Tibial artery (tissue), 4 donors: ENCODE data around the gene SNX4.

ENCODE experiments used
- DNase-seq, 2 donors: peaks; one replicate each; pipeline ENCODE4 v3.0.0-alpha.2; 2019
- H3K27ac ChIP-seq, 2 donors: fragments of 200-600 bp; sonication (generic) in 1 of 2; 1 replicate in 1 of 2; 2 replicates in 1 of 2; pipeline ENCODE4 v1.5.1; 2018 to 2019; ENCODE audit warnings: mild to moderate bottlenecking in 1 of 2
- H3K27me3 ChIP-seq, 2 donors: fragments of 200-600 bp; sonication (generic) in 1 of 2; one replicate each; pipeline versions ENCODE4 v1.5.1 to v1.6.0; 2016 to 2019
- H3K36me3 ChIP-seq, 3 donors: fragments of 200-600 bp; sonication (generic) in 2 of 3; one replicate each; pipeline ENCODE4 v1.5.1; 2016 to 2019; ENCODE audit warnings: mild to moderate bottlenecking in 2 of 3
- H3K4me1 ChIP-seq, 4 donors: fragments of 200-600 bp; sonication (generic) in 2 of 4; 1 replicate in 3 of 4; 2 replicates in 1 of 4; pipeline ENCODE4 v1.5.1; 2016 to 2019
- H3K4me3 ChIP-seq, 2 donors: fragments of 200-600 bp; sonication (generic) in 1 of 2; 1 replicate in 1 of 2; 2 replicates in 1 of 2; pipeline ENCODE4 v1.5.1; 2018 to 2019; ENCODE audit warnings: mild to moderate bottlenecking in 2 of 2
- H3K9me3 ChIP-seq, 3 donors: fragments of 200-600 bp; sonication (generic) in 1 of 3; one replicate each; pipeline ENCODE4 v1.5.1; 2016 to 2019
- CTCF ChIP-seq, 2 experiments: fragments of 200-600 bp in 1 of 2; fragments of 450-650 bp in 1 of 2; IDR thresholded peaks; one replicate each; pipeline ENCODE4 v1.5.1; 2017 to 2019; ENCODE audit warnings: antibody characterized with exemption in 2 of 2, mild to moderate bottlenecking in 1 of 2, moderate library complexity in 1 of 2
- intact Hi-C: fragments of 100-400 bp; cut with DNase I; formaldehyde crosslinking; loops from one replicate; pipeline ENCODE4 v1.15.0; 2023; ENCODE audit warnings: low total_unique reads

The SNX4 gene

DNA sequence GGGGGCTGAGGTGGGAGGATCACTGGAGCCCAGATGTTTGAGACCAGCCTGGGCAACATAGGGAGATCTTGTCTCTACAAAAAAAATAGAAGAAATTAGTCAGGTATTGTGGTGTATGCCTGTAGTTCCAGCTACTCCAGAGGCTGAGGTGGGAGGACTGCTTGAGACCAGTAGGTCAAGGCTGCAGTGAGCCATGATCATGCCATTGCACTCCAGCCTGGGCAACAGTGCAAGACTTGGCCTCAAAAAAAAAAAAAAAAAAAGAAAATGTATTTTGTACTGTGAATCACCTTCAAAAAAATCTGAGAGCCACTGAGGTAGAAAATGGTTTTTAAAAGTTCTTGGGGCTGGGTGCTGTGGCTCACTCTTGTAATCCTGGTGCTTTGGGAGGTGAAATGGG, 4.6 kb downstream of the SNX4 start:
- H3K36me3 ChIP-seq: peaks cover 5 to 22% (median 15%) of the 10 kb centered on the region in 3 donors
- no peak for DNase-seq
- H3K9me3 ChIP-seq: no peaks in the 10 kb centered on the region
- no peak overlapping the region for H3K4me3 ChIP-seq
- H3K27me3 ChIP-seq: no peaks in the 10 kb centered on the region
- intact Hi-C loops: no loop called here
- peaks cover 0 to 40% (median 16%) of the 10 kb centered on the region in 4 donors for H3K4me1 ChIP-seq
- no peak for TF ChIP-seq CTCF (IDR thresholded peaks at IDR 0.05)
- H3K27ac ChIP-seq: no peak overlapping the region

GRCh38 chr3:125513490-125514115, 6.4 kb downstream of the SNX4 start:
- DNase-seq: no peak

GRCh38 chr3:125512135-125512920, 7.7 kb downstream of the SNX4 start:
- Histone ChIP-seq H3K9me3 (no peaks in the 10 kb centered on the region), H3K27me3 (no peaks in the 10 kb centered on the region), H3K4me1 (peaks cover 0 to 16% (median 6%) of the 10 kb centered on the region in 4 donors), H3K4me3 (no peak overlapping the region), H3K27ac (no peak overlapping the region), H3K36me3 (peaks cover 9 to 40% (median 15%) of the 10 kb centered on the region in 3 donors)
- intact Hi-C loops: no loop called here
- TF ChIP-seq CTCF (IDR thresholded peaks at IDR 0.05): no peak
- no peak for DNase-seq

More at GRCh38 chr3:125513490-125514115, 6.4 kb downstream of the SNX4 start:
- H3K4me1 ChIP-seq: peaks cover 0 to 27% (median 9%) of the 10 kb centered on the region in 4 donors
- no peak overlapping the region for H3K4me3 ChIP-seq
- TF ChIP-seq CTCF (IDR thresholded peaks at IDR 0.05): no peak
- no peak overlapping the region for H3K27ac ChIP-seq
- intact Hi-C loops: no loop called here
- no peaks in the 10 kb centered on the region for H3K27me3 ChIP-seq
- no peaks in the 10 kb centered on the region for H3K9me3 ChIP-seq
- H3K36me3 ChIP-seq: peaks cover 5 to 27% (median 15%) of the 10 kb centered on the region in 3 donors

DNA sequence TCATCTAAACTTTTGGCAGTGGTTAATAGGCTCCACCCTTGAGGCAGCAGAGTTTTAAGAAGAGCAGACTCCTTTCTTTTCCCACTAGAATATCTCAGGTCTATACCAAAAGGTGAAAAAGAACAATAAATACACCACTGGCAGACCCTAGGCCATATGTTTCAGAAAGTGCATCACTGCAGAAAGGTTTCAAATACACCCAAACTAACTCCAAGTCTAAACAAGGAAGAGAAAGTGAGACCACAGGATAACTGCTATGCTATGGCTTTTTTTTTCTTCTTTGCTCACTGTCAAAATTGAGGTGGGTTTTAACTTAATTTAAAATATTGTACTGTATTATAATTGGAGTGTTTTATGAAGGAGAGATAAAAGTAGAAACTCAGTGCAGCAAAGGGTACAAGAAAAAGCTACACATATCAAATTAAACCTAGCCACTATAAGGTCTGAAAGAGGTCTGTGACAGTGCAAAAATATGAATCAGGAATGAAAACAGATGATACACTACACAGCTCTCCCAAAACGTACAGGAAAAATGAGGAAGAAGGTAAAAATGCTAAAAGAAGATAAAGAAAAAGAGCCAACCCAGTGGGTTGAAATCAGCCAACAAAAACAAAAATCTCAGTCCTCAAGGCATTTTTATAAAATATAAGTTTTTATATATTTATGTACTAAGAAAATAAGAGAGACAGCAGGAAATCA, 8.4 kb downstream of the SNX4 start:
- DNase-seq: no peak
- no peaks in the 10 kb centered on the region for H3K27me3 ChIP-seq
- intact Hi-C loops: no loop called here
- H3K27ac ChIP-seq: no peak overlapping the region
- H3K4me3 ChIP-seq: no peak overlapping the region
- no peak for TF ChIP-seq CTCF (IDR thresholded peaks at IDR 0.05)
- H3K9me3 ChIP-seq: no peaks in the 10 kb centered on the region
- H3K4me1 ChIP-seq: peaks cover 0 to 16% (median 4%) of the 10 kb centered on the region in 4 donors
- peaks cover 14 to 46% (median 14%) of the 10 kb centered on the region in 3 donors for H3K36me3 ChIP-seq

- DNase-seq: no peak
- intact Hi-C loops: no loop called here
- Histone ChIP-seq H3K27me3 (no peaks in the 10 kb centered on the region), H3K36me3 (peaks cover 22 to 56% (median 34%) of the 10 kb centered on the region in 3 donors), H3K27ac (no peak overlapping the region), H3K4me1 (peaks cover 0 to 9% (median 5%) of the 10 kb centered on the region in 4 donors), H3K4me3 (no peak overlapping the region), H3K9me3 (no peaks in the 10 kb centered on the region)
- TF ChIP-seq CTCF (IDR thresholded peaks at IDR 0.05): no peak
Observed at GRCh38 chr3:125507128-125507527, 12.9 kb downstream of the SNX4 start.
